GM19043 (cell line): Measurements from ENCODE around the gene C9orf40.

Source experiments
- ATAC-seq: cut with Tn5 transposase; IDR thresholded peaks from one replicate; pipeline ENCODE4 v1.9.1; 2021; ENCODE audit warnings: low read depth; ENCODE audit not compliant: unreplicated experiment

Gene C9orf40, protein sequence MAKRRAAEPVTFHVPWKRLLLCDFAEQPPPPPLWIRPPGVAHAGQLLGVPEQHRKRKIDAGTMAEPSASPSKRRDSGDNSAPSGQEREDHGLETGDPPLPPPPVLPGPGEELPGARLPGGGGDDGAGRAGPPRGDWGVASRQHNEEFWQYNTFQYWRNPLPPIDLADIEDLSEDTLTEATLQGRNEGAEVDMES

DNA sequence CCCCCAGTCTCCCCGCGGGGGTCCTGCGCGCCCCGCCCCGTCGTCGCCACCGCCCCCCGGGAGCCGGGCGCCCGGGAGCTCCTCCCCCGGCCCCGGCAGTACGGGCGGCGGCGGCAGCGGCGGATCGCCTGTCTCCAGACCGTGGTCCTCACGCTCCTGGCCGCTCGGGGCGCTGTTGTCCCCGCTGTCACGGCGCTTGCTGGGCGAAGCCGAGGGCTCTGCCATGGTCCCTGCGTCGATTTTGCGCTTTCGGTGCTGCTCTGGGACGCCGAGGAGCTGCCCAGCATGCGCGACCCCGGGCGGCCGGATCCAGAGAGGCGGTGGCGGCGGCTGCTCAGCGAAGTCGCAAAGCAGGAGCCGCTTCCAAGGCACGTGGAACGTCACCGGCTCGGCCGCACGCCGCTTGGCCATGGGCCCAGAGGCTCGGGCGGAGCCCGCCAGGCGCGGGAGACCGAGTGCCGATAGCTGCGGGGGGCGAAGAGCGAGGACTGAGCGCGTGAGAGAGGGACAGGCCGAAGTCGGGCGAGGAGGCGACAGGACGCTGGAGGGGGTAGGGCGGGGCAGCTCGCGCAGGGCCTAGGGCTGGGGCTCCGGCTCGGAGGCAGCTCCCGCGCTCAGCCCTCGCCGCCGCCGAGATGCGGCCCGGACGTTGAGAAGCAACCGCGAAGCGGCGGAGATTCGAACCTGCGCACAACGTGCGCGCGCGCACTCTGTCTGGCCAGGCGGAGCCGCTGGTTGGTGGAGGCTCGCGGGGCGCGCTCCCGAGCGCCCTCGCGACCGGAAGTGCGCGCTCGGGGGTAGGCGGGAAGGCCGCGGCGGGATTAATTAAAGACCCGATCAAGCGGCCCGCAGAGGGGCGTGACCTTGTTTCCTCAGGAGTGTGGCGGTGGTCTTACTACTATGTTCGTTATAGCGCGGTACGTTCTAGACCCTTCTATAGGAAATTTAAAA is at the start of gene C9orf40:
Gene C9orf40, minus strand, starts transcription at position 712 of the 951 bp plus-strand sequence. Its CDS starts 301 bp downstream, at position 411.
- peak; percentile 74 for ATAC-seq

DNA sequence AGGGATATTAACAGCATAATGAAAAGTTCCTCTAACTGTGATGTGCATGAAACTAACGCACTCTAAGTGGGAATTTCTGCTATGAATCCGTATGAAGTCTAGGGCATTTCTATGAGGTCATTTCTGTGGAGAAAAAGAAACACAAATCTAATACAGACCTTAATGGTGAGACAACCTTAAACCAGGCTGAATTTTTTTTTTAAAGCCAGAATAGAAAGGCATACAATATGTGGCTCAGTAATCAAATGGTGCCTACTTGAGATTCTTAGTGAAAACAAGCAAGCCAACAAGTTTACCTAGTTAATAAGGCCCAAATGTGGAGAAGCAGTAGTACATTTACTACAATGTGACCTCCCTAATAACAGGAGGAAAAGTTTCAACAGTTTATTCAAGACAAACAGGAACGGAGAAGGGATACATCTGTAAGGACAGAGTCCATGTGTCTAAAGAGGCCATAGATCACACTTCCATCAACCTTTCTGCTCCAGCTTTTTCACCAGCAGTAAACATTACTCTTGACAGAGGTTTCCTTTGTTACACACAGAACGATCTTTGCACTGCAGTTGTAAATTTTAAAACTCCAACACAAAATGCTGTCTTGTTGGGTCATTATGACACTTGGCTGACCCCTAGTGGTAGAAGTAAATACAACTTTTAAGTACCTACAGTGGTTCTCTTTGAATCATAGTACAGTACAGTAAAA is 49.2 kb upstream of the C9orf40 start:
- ATAC-seq: peak; percentile 83

DNA sequence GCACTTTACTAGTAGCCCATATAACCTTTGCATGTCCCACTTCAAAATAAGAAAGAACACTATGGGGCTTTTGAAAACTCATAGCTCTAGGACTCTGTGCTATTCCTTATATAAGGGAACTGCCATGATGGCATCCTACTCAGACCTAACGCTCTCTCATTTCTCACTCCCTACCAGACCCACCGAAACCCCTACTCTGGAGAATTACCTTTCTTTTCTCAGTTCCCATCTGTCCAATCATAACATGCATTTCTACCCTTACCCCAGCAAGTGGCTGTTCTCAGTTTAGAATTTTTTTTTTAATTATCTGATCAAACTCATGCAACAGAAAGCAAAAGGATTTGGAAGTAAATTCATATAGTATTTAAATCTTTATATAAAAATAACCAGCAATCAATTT is 48.1 kb upstream of the C9orf40 start:
- ATAC-seq: peak; percentile 50

DNA sequence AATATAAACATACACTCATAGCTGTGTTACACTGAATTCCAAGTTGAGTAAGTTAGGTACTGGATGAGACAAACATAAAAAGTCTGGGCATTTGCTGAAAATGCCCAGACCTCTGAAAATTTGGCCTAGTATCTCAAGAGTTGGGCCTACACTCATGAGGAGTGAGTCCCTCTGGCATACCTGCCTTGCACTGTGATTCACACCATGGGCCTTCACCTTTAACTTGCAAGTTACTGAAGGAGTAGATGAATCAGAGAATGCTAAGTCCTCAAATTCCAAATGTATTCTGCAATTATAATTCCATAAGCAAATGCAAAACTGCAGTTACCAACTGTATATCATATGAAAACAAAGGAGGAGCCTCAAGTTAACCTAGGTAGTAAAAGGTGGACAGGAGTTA is 32.3 kb upstream of the C9orf40 start:
- ATAC-seq: no peak

DNA sequence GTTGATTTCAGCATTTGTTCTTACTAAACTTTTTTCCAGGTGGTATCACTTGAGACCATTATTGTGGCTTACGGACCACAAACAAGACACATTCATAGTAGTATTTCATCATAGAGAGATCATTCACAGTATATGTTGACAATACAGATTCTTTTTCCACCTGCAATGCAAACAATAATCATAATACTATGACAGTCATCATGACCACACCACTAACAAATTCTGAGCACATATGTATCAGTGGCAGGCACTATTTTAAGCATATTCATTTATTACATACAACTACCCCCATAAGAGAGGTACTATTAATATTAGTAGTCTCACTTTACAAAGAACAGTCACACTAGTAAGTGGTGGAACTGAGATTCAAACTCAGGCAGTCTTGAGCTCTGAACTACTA is 31.0 kb upstream of the C9orf40 start:
- ATAC-seq: no peak

DNA sequence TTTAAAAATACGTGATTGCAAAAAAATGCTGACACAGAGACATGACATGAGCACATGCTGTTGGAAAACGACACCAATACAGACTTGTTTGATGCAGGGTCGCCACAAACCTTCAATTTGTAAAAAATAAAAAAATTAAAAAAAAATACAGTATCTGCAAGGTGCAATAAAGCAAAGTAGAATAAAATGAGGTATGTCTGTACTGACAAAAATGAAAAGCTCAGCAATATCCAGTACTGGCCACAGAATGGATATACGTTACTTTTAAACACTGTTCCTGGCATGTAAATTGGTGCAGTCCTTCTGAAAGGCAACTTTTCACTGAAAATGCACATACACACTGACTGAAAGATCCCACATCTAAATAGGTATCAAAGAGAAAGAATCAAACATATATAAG is 27.1 kb upstream of the C9orf40 start:
- ATAC-seq: no peak

DNA sequence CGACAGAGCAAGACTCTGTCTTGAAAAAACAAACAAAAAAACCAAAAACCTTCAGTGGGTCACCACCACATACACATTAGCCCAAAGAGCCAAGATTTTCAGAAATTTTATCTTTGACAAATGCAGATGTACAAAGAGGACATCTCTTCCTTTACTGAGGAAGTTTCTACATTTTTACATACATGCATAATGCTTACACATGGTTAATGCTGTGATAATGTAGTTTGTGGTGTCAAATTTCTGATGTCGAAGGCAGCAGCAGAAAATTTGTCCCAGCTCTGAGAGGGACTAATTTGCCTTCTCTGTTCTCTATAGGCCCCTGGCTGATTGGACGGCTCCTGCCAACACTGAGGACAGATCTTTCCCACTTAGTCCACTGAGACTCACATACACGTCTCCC is 24.6 kb upstream of the C9orf40 start:
- no peak for ATAC-seq

DNA sequence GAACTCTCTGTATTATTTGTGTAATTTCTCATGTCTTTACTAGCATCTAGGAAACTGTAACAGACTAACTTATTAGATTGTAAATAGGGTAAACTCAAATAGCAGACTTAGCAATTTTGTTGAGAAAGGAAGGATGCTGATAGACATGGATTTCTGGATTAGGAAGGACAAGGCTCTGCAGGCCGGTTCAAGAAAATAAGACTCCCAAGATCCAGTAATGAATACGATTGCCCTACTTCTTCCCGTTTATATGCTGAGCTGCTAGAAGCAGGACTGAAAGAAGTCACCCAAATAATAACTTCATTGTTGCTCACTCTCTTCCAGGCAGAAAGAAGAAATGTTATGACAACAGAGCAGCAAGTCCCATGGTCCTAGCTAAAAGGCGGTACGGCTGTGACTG is 22.8 kb upstream of the C9orf40 start:
- ATAC-seq: no peak

DNA sequence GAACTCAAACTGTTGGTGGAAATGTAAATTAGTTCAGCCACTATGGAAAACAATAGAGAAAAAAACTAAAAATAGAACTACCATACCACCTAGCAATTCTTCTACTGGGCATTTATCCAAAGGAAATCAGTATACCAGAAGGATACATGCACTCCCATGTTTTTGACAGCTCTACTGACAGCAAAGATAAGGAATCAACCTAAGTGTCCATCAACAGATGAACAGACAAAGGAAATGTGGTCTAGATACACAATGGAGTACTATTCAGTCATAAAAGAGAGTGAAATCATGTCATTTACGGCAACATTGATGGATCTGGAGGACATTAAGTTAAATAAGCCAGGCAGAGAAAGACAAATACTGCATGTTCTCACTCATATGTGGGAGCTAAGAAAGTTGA is 21.8 kb upstream of the C9orf40 start:
- ATAC-seq: no peak

DNA sequence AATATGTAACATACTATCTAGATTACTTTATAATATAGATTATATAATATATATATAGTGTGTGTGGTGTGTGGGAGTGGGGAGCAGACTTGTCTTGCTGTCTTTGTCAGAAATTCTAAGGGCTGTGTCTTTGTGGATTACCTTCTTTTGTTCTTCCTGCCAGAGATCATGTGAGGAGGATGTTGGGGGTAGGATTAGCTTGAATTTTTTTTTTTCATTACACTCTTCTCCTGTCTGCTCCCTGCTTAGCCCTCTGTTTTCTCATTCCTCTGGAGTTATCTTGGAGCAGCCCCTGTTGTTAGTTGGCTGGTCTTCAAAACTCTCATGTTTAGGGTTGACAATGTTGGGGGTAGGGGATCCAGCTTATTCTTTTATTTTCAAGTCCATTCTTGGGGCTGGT is 21.0 kb upstream of the C9orf40 start:
- no peak for ATAC-seq

DNA sequence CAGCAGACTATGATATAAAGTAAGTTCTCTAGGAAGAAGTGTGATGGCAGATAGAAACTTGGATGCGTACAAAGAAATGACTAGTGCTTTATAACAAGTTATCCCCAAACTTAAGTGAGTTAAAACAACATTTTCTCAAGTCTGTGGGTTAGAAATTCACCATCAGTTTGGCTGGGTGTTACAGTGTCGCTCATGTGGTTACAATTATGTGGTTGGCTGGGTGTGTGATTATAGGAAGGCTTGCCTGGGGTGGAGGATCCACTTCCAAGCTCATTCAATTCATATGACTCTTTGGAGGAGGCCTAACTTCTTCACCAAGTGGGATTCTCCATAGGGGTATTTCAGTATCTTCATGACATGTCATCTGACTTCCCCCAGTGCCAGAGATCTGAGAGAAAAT is 10.3 kb upstream of the C9orf40 start:
- ATAC-seq: no peak

DNA sequence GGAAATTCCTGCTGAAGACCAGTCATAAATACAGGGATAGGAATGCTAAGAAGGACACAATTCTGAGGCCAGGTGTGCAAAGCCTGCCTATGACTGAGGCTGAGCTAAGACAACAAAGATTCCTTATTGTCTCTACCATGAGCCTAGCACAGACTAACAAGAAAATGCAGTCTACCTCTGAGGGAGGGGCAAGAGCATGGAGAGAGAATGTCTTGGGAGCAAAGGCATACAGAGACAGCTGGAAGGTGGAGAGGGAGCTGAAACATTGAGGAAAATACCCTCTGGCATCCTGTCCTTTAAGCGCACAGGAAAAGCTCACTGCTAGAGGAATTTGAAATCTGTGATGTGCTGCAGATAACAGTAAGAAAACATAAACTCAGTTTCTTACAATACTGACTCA is 8.8 kb upstream of the C9orf40 start:
- no peak for ATAC-seq

DNA sequence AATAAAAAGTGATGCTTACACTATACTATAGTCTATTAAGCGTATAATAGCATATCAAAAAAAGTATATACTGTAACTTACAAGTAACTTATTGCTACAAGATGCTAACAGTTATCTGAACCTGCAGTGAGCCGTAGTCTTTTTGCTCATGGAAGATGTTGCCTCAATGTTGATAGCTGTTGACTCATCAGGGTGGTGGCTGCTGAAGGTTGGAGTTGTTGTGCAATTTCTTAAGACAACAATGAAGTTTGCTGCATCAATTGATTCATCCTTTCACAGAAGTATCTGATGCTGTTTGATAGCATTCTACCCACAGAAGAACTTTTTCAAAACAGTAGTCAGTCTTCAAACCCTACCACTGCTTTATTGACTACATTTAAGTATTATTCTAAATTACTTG is 7.8 kb upstream of the C9orf40 start:
- ATAC-seq: no peak

DNA sequence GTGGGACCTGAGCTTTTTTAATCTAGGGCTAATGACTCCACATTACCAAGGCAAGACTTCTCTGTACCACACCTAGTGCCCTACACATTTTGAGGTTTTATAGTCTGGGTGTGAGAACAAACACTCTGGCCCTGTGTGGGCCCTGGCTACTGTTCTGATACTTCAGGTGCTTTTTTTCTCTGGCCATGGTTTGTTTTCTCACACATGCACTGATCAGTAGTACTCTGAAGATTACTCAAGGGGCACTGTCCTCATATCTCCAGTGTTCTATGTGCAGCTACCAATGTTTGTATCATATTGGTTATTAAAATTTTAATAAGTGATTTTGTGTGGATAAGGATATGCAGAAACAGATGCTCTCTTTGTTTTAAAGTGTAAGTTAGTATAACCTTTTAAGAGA is 5.9 kb upstream of the C9orf40 start:
- ATAC-seq: no peak

DNA sequence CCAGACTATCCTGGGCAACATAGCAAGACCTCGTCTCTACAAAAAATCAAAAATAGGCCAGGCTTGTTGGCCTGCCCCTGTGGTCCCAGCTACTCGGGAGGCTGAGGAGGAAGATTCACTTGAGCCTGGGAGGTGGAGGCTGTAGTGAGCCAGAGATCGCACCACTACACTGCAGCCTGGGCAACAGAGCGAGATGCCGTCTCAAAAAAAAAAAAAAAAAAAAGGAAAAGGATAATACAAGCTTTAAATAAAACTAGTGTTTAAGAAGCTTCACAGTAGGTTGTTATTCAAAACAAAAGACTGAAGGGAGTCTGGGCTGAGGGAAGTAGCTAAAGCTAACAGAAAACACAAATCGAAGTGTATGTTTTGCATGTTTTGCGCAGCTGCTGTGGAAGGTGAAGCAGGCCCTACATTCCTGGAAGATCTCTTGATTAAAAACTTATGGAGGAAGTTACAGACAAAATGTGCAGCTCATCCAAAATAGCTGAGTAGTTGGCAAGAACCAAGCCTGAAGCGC is 581 bp upstream of the C9orf40 start:
- ATAC-seq: peak; percentile 9

DNA sequence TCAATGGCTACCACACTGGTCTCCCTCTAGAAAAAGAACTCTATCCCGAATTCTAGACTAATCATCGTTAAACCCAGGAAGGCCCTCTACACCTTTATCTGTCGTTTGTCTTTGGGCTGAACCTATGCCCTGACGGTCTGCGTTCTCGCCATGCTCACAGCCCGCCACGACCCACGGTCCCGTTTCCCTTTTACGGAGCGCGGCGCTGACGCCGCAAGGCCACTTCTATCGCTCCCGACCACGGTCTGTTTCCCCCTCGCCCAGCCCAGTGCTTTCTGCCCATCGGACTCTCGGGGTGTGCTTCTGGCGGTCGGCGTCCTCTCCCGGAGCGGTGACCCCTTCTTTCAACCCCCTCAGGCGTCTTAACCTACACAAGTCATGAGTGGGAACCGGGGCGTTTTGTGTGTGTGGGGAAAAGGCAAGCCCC is 974 bp downstream of the C9orf40 start:
- ATAC-seq: peak; percentile 27

DNA sequence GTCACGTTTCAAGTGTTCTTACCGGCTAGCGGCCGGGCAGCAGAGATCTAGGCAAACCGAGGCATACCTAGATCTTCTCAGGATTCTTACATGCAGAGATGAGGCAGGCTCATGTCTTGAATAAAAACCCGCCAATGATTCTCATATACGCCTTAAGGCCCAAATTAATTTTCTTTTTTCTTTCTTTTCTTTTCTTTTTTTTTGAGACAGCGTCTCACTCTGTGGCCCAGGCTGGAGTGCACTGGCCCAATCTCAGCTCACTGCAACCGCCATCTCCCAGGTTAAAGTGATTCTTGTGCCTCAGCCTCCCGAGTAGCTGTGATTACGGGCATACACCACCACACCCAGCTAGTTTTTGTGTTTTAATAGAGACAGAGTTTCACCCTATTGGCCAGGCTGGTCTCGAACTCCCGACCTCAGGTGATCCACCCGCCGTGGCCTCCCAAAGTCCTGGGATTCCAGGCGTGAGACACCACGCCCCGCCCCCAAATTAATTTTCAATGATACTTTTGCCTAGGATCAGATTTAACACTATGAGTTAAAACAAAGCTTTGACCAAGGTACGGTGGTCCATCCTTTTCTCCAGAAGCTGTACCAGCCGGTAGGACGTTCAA is 1.5 kb downstream of the C9orf40 start:
- ATAC-seq: no peak

DNA sequence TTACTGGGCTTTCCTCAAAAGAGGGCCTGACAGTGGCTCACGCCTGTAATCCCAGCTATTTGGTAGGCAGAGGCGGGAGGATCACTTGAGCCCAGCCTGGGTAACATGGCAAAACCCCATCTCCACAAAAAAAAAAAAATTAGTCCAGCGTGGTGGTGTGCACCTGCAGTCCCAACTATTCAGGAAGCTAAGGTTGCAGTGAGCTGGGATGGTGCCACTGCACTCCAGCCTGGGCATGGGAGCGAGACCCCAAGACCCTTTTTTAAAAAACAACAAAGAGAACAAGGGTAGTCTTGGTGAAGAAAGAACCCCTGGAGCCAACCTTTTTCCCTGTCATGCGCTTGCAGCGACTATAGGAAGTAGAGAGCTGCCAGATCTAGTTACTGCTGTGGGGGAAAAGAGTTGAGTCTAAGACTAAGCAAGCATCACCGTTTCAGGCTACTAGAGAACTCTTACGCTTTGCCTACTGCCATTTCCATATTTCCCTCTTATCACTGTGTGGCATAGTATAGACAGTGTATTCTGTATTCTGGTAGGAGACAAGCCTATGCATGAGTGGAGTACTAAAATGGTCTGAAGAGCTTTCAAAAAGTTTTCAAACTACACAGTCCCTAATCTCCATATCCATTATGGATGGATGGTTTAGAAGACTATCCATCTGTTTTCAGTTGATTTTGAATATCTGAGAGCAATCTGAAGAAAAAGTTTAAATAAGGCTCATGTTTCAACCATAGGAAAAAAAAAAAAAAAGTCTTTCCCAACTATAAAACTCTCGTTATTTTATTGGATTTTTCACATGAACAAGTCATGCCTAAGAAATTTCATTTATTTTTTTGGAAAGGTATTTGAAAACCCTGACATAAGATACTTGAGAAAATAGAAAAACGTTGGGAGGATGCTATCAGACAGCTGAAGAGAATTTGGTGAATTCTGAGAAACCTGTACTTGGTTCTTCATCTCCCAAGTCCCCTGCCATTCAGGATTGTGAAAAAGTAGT is 2.6 kb downstream of the C9orf40 start:
- no peak for ATAC-seq

DNA sequence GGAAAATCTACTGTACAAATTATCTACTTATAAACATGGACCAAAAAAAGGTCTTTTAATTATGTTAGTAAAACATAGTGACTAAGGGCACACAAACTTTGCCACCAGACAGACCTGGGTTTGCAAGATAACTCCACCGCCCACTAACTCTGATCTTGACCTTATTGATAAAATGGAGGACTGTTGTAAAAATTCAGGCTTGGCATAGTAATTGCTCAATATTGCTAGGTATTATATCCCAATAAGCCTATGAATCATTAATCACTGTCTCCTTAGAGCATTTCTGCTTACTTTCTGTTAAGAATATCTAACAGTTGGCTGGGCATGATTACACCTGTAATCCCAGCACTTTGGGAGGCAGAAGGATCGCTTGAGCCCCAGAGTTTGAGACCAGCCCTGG is 3.8 kb downstream of the C9orf40 start:
- no peak for ATAC-seq

DNA sequence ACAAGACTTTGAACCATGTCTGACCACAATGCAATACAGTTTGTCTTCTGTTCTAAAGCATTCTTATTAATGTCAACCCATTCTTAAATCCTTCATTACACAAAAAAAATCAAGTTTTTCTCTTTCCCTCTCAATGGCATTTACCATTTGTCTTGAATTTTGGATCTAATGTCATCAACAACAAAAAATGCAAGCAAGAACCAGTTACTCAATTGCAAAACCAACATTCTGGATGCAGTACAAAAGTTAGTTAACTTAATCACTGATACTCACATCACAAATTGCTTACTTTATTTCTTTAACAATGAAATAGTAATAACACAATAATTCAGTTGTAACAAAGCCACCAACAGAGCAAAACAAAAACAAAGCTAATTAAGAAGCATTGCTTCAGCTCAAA is 6.0 kb downstream of the C9orf40 start:
- ATAC-seq: no peak
